Osteoblast (primary cell): ENCODE measurements around the gene ZNF217. TPM values are rescaled to one million over a fixed set of nuclear protein-coding genes. Genes with fewer than 3 reads are reported as not detected.
"Not testable (repeated sequence)": the region's sequence is repeated elsewhere in the genome, so short reads cannot be mapped to it uniquely, and the experiment has no call there.

Experiments used
- DNase-seq: peaks from one replicate; pipeline ENCODE4 v3.0.0; 2011; ENCODE audit warnings: low spot score, mixed read lengths; ENCODE audit not compliant: insufficient read length; ENCODE audit errors: missing footprints
- H2AFZ ChIP-seq: 2 replicates; pipeline ENCODE4 v1.6.0; 2011; ENCODE audit warnings: mild to moderate bottlenecking, low read length
- H3K27ac ChIP-seq: 2 replicates; pipeline ENCODE4 v1.5.1; 2011; ENCODE audit warnings: mild to moderate bottlenecking, low read depth, low read length, moderate library complexity
- H3K27me3 ChIP-seq: 2 replicates; pipeline ENCODE4 v1.6.0; 2012; ENCODE audit warnings: mild to moderate bottlenecking, control low read depth, inconsistent platforms, low read length, moderate library complexity; ENCODE audit not compliant: insufficient read depth
- H3K36me3 ChIP-seq: 2 replicates; pipeline ENCODE4 v1.5.1; 2011; ENCODE audit warnings: mild to moderate bottlenecking, low read length, control low read depth, moderate library complexity; ENCODE audit not compliant: insufficient read depth
- H3K4me1 ChIP-seq: 2 replicates; pipeline ENCODE4 v1.5.1; 2011; ENCODE audit warnings: mild to moderate bottlenecking, low read length, control low read depth, moderate library complexity; ENCODE audit not compliant: insufficient read depth
- H3K4me2 ChIP-seq: 2 replicates; pipeline ENCODE4 v1.6.0; 2011; ENCODE audit warnings: mild to moderate bottlenecking, low read length; ENCODE audit not compliant: insufficient read depth
- H3K4me3 ChIP-seq: fragments of 200-600 bp; sonication (generic); 3 replicates; pipeline ENCODE4 v1.5.1; 2012; ENCODE audit warnings: mild to moderate bottlenecking, low read length, inconsistent platforms; ENCODE audit not compliant: insufficient read depth
- H3K79me2 ChIP-seq: 2 replicates; pipeline ENCODE4 v1.6.0; 2012; ENCODE audit warnings: mild to moderate bottlenecking, low read length, control low read depth, inconsistent platforms; ENCODE audit not compliant: insufficient read depth
- H3K9me3 ChIP-seq: 2 replicates; pipeline ENCODE4 v1.5.1; 2011; ENCODE audit warnings: low read depth, low read length, control low read depth
- H4K20me1 ChIP-seq: 2 replicates; pipeline ENCODE4 v1.6.0; 2012; ENCODE audit warnings: mild to moderate bottlenecking, low read length, control low read depth; ENCODE audit not compliant: insufficient read depth
- CTCF ChIP-seq: IDR thresholded peaks from 2 replicates; pipeline ENCODE4 v1.5.1; 2011; ENCODE audit warnings: mild to moderate bottlenecking, low read depth, low read length, moderate library complexity; ENCODE audit errors: extremely low read depth
- total RNA-seq: library from RNA; depleted of rRNA; stranded (reverse); fragments of >200 nt; gene quantifications from 2 replicates; pipeline ENCODE4 v1.2.3, GENCODE V29; 2012

ZNF217 gene
- total RNA-seq, 1 donor = 26.4 TPM

- not testable (repeated sequence) for H4K20me1 ChIP-seq, H3K27me3 ChIP-seq, H3K36me3 ChIP-seq, DNase-seq, H3K9me3 ChIP-seq, H2AFZ ChIP-seq
- H3K4me1 ChIP-seq = peaks cover 24% of the 10 kb centered on the region
- peak overlapping the region; percentile 95 for H3K27ac ChIP-seq
- peak overlapping the region; percentile 89 for H3K4me2 ChIP-seq
- peak overlapping the region; percentile 25 for H3K4me3 ChIP-seq
- H3K79me2 ChIP-seq = peaks cover 83% of the 10 kb centered on the region
These were observed 4.1 kb downstream of the ZNF217 start for GRCh38 chr20:53589321-53590065.

GRCh38 chr20:53587157-53587703 is 6.4 kb downstream of the ZNF217 start:
- DNase-seq, H3K4me3 ChIP-seq, H3K4me2 ChIP-seq, H3K27me3 ChIP-seq, H2AFZ ChIP-seq, H3K36me3 ChIP-seq, H4K20me1 ChIP-seq, H3K9me3 ChIP-seq: not testable (repeated sequence)
- peaks cover 30% of the 10 kb centered on the region for H3K4me1 ChIP-seq
- H3K79me2 ChIP-seq = peaks cover 81% of the 10 kb centered on the region
- H3K27ac ChIP-seq = peak overlapping the region; percentile 41

GRCh38 chr20:53586640-53587039 is 7.0 kb downstream of the ZNF217 start:
- no peak for TF ChIP-seq CTCF
- Histone ChIP-seq H3K4me1 (peaks cover 30% of the 10 kb centered on the region), H3K9me3 (no peaks in the 10 kb centered on the region), H3K27ac (peak overlapping the region; percentile 41), H3K4me2 (no peak overlapping the region), H3K27me3 (no peaks in the 10 kb centered on the region), H3K36me3 (peaks cover 14% of the 10 kb centered on the region), H3K4me3 (no peak overlapping the region), H3K79me2 (peaks cover 81% of the 10 kb centered on the region), H2AFZ (no peak overlapping the region), H4K20me1 (no peaks in the 10 kb centered on the region)
- no peak for DNase-seq

GRCh38 chr20:53585910-53586309 is 7.7 kb downstream of the ZNF217 start:
- H3K27me3 ChIP-seq, H2AFZ ChIP-seq, H3K4me2 ChIP-seq, H4K20me1 ChIP-seq, DNase-seq, H3K4me3 ChIP-seq, H3K9me3 ChIP-seq: not testable (repeated sequence)
- Histone ChIP-seq H3K27ac (peak overlapping the region; percentile 96), H3K79me2 (peaks cover 81% of the 10 kb centered on the region), H3K36me3 (peaks cover 21% of the 10 kb centered on the region), H3K4me1 (peaks cover 32% of the 10 kb centered on the region)

GRCh38 chr20:53585004-53585569 is 8.6 kb downstream of the ZNF217 start:
- not testable (repeated sequence) for H2AFZ ChIP-seq, H4K20me1 ChIP-seq, H3K4me2 ChIP-seq, H3K27me3 ChIP-seq, H3K9me3 ChIP-seq, DNase-seq, H3K4me3 ChIP-seq
- Histone ChIP-seq H3K79me2 (peaks cover 82% of the 10 kb centered on the region), H3K36me3 (peaks cover 29% of the 10 kb centered on the region), H3K27ac (peak overlapping the region; percentile 96), H3K4me1 (peaks cover 34% of the 10 kb centered on the region)

GRCh38 chr20:53584550-53584913 is 9.1 kb downstream of the ZNF217 start:
- peaks cover 37% of the 10 kb centered on the region for H3K4me1 ChIP-seq
- H3K36me3 ChIP-seq = peaks cover 33% of the 10 kb centered on the region
- H4K20me1 ChIP-seq, H3K4me2 ChIP-seq, H3K9me3 ChIP-seq, H3K4me3 ChIP-seq, DNase-seq, H2AFZ ChIP-seq, H3K27me3 ChIP-seq: not testable (repeated sequence)
- peak overlapping the region; percentile 96 for H3K27ac ChIP-seq
- peaks cover 82% of the 10 kb centered on the region for H3K79me2 ChIP-seq

- not testable (repeated sequence) for H3K4me2 ChIP-seq
These were observed 9.7 kb downstream of the ZNF217 start for GRCh38 chr20:53583660-53584549.

More at GRCh38 chr20:53583660-53584549, 9.7 kb downstream of the ZNF217 start:
- Histone ChIP-seq H3K4me1 (peaks cover 39% of the 10 kb centered on the region), H3K79me2 (peaks cover 82% of the 10 kb centered on the region), H3K36me3 (peaks cover 33% of the 10 kb centered on the region), H3K27ac (peak overlapping the region; percentile 96)
- not testable (repeated sequence) for H2AFZ ChIP-seq, H3K9me3 ChIP-seq, H4K20me1 ChIP-seq, H3K27me3 ChIP-seq, DNase-seq, H3K4me3 ChIP-seq
